HG02852 (cell line): ENCODE data around the gene MACROD1.

ENCODE experiments used
- ATAC-seq: cut with Tn5 transposase; IDR thresholded peaks from one replicate; pipeline ENCODE4 v1.9.1; 2021; ENCODE audit warnings: mild to moderate bottlenecking, moderate library complexity; ENCODE audit not compliant: unreplicated experiment

MACROD1 gene

GRCh38 chr11:64078905-64079304, 87.0 kb downstream of the MACROD1 start:
- ATAC-seq, result no peak

- ATAC-seq, result no peak
These were observed 87.6 kb downstream of the MACROD1 start for GRCh38 chr11:64078284-64078683.

- ATAC-seq, result no peak
These were observed 88.3 kb downstream of the MACROD1 start for GRCh38 chr11:64077607-64078006.

- ATAC-seq, result no peak
These were observed 89.2 kb downstream of the MACROD1 start for GRCh38 chr11:64076758-64077157.

GRCh38 chr11:64074239-64074638, 91.7 kb downstream of the MACROD1 start:
- no peak for ATAC-seq

- ATAC-seq, result no peak
These were observed 92.4 kb downstream of the MACROD1 start for GRCh38 chr11:64073542-64073941.

GRCh38 chr11:64072871-64073270, 93.0 kb downstream of the MACROD1 start:
- ATAC-seq, result no peak

GRCh38 chr11:64072403-64072802, 93.5 kb downstream of the MACROD1 start:
- ATAC-seq, result no peak

- no peak for ATAC-seq
These were observed 94.1 kb downstream of the MACROD1 start for GRCh38 chr11:64071849-64072248.

GRCh38 chr11:64070314-64070681, 95.6 kb downstream of the MACROD1 start:
- no peak for ATAC-seq

- no peak for ATAC-seq
These were observed 96.3 kb downstream of the MACROD1 start for GRCh38 chr11:64069401-64070313.

- ATAC-seq, result no peak
These were observed 97.1 kb downstream of the MACROD1 start for GRCh38 chr11:64068705-64069400.

- no peak for ATAC-seq
These were observed 98.5 kb downstream of the MACROD1 start for GRCh38 chr11:64067230-64067993.

- no peak for ATAC-seq
These were observed 100.2 kb downstream of the MACROD1 start for GRCh38 chr11:64065712-64066111.

GRCh38 chr11:64065141-64065465, 100.8 kb downstream of the MACROD1 start:
- ATAC-seq, result no peak

- no peak for ATAC-seq
These were observed 101.4 kb downstream of the MACROD1 start for GRCh38 chr11:64064374-64065140.

- no peak for ATAC-seq
These were observed 102.1 kb downstream of the MACROD1 start for GRCh38 chr11:64063777-64064176.

- ATAC-seq, result no peak
These were observed 103.5 kb downstream of the MACROD1 start for GRCh38 chr11:64062185-64063039.

- no peak for ATAC-seq
These were observed 105.0 kb downstream of the MACROD1 start for GRCh38 chr11:64060861-64061444.
